ENCODE measurements around the gene HNRNPA2B1. TPM values are rescaled to one million over a fixed set of nuclear protein-coding genes. Genes with fewer than 3 reads are reported as not detected.

The HNRNPA2B1 gene
- total RNA-seq, 1 donor from 2014 or later: 287 TPM

GRCh38 chr7:26147030-26147429 lies 53.5 kb downstream of the HNRNPA2B1 start:
- no peak for DNase-seq (ENCODE audit: low read depth)
- no peak overlapping the region for H3K4me3 ChIP-seq (ENCODE audit: low read depth, low read length)
- TF ChIP-seq CTCF (conservative IDR thresholded peaks at IDR 0.05; ENCODE audit: low read depth, low read length): no peak

GRCh38 chr7:26145238-26145637 lies 55.3 kb downstream of the HNRNPA2B1 start:
- no peak for DNase-seq (ENCODE audit: low read depth)
- no peak overlapping the region for H3K4me3 ChIP-seq (ENCODE audit: low read depth, low read length)
- TF ChIP-seq CTCF (conservative IDR thresholded peaks at IDR 0.05; ENCODE audit: low read depth, low read length): no peak

- DNase-seq (ENCODE audit: low read depth): no peak
- H3K4me3 ChIP-seq (ENCODE audit: low read depth, low read length): no peak overlapping the region
- TF ChIP-seq CTCF (conservative IDR thresholded peaks at IDR 0.05; ENCODE audit: low read depth, low read length): no peak
These were observed 56.1 kb downstream of the HNRNPA2B1 start for GRCh38 chr7:26144184-26145080.

GRCh38 chr7:26143298-26144048 lies 57.1 kb downstream of the HNRNPA2B1 start:
- TF ChIP-seq CTCF (conservative IDR thresholded peaks at IDR 0.05; ENCODE audit: low read depth, low read length): no peak
- DNase-seq (ENCODE audit: low read depth): no peak
- no peak overlapping the region for H3K4me3 ChIP-seq (ENCODE audit: low read depth, low read length)

GRCh38 chr7:26141077-26141476 lies 59.5 kb downstream of the HNRNPA2B1 start:
- no peak for DNase-seq (ENCODE audit: low read depth)
- no peak overlapping the region for H3K4me3 ChIP-seq (ENCODE audit: low read depth, low read length)
- TF ChIP-seq CTCF (conservative IDR thresholded peaks at IDR 0.05; ENCODE audit: low read depth, low read length): no peak

GRCh38 chr7:26140380-26140779 lies 60.2 kb downstream of the HNRNPA2B1 start:
- TF ChIP-seq CTCF (conservative IDR thresholded peaks at IDR 0.05; ENCODE audit: low read depth, low read length): no peak
- no peak for DNase-seq (ENCODE audit: low read depth)
- H3K4me3 ChIP-seq (ENCODE audit: low read depth, low read length): no peak overlapping the region

Other genes starting within 250 kb of the HNRNPA2B1 start
- 75.6 and 98.0 TPM in 2 replicates for gene NFE2L3, start 48.5 kb downstream of the HNRNPA2B1 start, total RNA-seq
- 139 and 151 TPM in 2 replicates for gene CBX3, start 999 bp upstream of the HNRNPA2B1 start, total RNA-seq
- 18.8 and 29.0 TPM in 2 replicates for gene SNX10, start 91.1 kb upstream of the HNRNPA2B1 start, total RNA-seq

All from epithelial cell of proximal tubule (primary cell).